Peyer's patch (tissue), 4 donors: ENCODE data around the gene SPOCK2. TPM values are rescaled to one million over a fixed set of nuclear protein-coding genes. Genes with fewer than 3 reads are reported as not detected.
"Not testable (repeated sequence)": the region's sequence is repeated elsewhere in the genome, so short reads cannot be mapped to it uniquely, and the experiment has no call there.

ENCODE experiments used
- DNase-seq, 3 donors: peaks; one replicate each; pipeline ENCODE4 v3.0.0-alpha.2; 2017 to 2019
- H3K27ac ChIP-seq, 4 donors: fragments of 200-600 bp; sonication (generic); one replicate each; pipeline ENCODE4 v1.5.1; 2016 to 2019
- H3K27me3 ChIP-seq, 2 donors: fragments of 200-600 bp; sonication (generic); one replicate each; pipeline ENCODE4 v1.5.1; 2019
- H3K36me3 ChIP-seq, 3 donors: fragments of 200-600 bp; sonication (generic); one replicate each; pipeline ENCODE4 v1.5.1; 2016 to 2019
- H3K4me1 ChIP-seq, 4 donors: fragments of 200-600 bp; sonication (generic); one replicate each; pipeline ENCODE4 v1.5.1; 2016 to 2019
- H3K4me3 ChIP-seq, 4 donors: fragments of 200-600 bp; sonication (generic); 1 replicate in 3 of 4; 2 replicates in 1 of 4; pipeline ENCODE4 v1.5.1; 2016 to 2019; ENCODE audit warnings: mild to moderate bottlenecking in 1 of 4
- H3K9me3 ChIP-seq, 4 donors: fragments of 200-600 bp; sonication (generic); one replicate each; pipeline ENCODE4 v1.5.1; 2016 to 2019; ENCODE audit warnings: mild to moderate bottlenecking in 1 of 4
- POLR2A ChIP-seq, 2 donors: fragments of 450-650 bp; IDR thresholded peaks; one replicate each; pipeline ENCODE4 v1.5.1; 2017; ENCODE audit warnings: antibody characterized with exemption in 2 of 2, mild to moderate bottlenecking in 2 of 2, moderate library complexity in 2 of 2
- total RNA-seq, 4 donors: library from RNA; depleted of rRNA; stranded (reverse); fragments of >200 nt; gene quantifications; one replicate each; pipeline ENCODE4 v1.1.0, GENCODE V29; 2016
- TF ChIP-seq, protein P1 (sequence below), 6 experiments: fragments of 450-650 bp in 4 of 6; fragments of 200-600 bp in 2 of 6; sonication (generic) in 1 of 6; IDR thresholded peaks; one replicate each; pipeline ENCODE4 v1.5.1; 2017 to 2019; ENCODE audit warnings: antibody characterized with exemption in 6 of 6, mild to moderate bottlenecking in 3 of 6, moderate library complexity in 1 of 6

SPOCK2 gene
- total RNA-seq, 4 donors from 2014 or later: 8.3 to 54.5 (median 11.4) TPM

- H3K36me3 ChIP-seq: no peaks in the 10 kb centered on the region
- no peak for DNase-seq
- no peak for TF ChIP-seq POLR2A (IDR thresholded peaks at IDR 0.05)
- TF ChIP-seq, protein P1, sequence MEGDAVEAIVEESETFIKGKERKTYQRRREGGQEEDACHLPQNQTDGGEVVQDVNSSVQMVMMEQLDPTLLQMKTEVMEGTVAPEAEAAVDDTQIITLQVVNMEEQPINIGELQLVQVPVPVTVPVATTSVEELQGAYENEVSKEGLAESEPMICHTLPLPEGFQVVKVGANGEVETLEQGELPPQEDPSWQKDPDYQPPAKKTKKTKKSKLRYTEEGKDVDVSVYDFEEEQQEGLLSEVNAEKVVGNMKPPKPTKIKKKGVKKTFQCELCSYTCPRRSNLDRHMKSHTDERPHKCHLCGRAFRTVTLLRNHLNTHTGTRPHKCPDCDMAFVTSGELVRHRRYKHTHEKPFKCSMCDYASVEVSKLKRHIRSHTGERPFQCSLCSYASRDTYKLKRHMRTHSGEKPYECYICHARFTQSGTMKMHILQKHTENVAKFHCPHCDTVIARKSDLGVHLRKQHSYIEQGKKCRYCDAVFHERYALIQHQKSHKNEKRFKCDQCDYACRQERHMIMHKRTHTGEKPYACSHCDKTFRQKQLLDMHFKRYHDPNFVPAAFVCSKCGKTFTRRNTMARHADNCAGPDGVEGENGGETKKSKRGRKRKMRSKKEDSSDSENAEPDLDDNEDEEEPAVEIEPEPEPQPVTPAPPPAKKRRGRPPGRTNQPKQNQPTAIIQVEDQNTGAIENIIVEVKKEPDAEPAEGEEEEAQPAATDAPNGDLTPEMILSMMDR (IDR thresholded peaks at IDR 0.05): no peak
- H3K4me3 ChIP-seq: no peak overlapping the region
- H3K4me1 ChIP-seq: no peaks in the 10 kb centered on the region
- no peaks in the 10 kb centered on the region for H3K9me3 ChIP-seq
- no peaks in the 10 kb centered on the region for H3K27me3 ChIP-seq
- no peak overlapping the region for H3K27ac ChIP-seq
These were observed 49.8 kb downstream of the SPOCK2 start for GRCh38 chr10:72038458-72039001.

- Histone ChIP-seq H3K36me3 (no peaks in the 10 kb centered on the region), H3K9me3 (no peaks in the 10 kb centered on the region), H3K27me3 (no peaks in the 10 kb centered on the region), H3K4me3 (no peak overlapping the region), H3K4me1 (no peaks in the 10 kb centered on the region), H3K27ac (no peak overlapping the region)
- TF ChIP-seq, protein P1 (IDR thresholded peaks at IDR 0.05): no peak
- no peak for TF ChIP-seq POLR2A (IDR thresholded peaks at IDR 0.05)
- no peak for DNase-seq
These were observed 50.5 kb downstream of the SPOCK2 start for GRCh38 chr10:72037811-72038210.

DNA sequence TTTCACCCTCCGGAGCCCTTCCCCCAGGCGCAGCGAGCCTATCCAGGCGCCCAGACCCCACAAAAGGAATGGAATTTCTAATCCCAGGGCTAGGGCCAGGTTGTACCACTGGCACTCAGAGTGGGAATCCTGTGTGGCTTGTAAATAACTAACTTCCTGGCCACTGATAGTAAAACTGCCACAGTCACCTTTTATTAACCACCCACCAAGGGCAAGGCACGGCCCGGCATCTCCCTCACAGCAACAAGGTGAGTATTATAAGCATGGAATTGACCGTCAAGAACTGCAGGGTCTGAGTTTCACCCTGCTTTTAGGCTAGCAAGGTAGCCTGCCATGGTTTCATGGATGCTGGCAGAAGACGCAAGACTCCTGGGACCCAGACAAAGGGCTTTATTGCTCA is 51.1 kb downstream of the SPOCK2 start:
- TF ChIP-seq POLR2A (IDR thresholded peaks at IDR 0.05): no peak
- TF ChIP-seq, protein P1 (IDR thresholded peaks at IDR 0.05): no peak
- H3K9me3 ChIP-seq: no peaks in the 10 kb centered on the region
- H3K36me3 ChIP-seq: no peaks in the 10 kb centered on the region
- no peak overlapping the region for H3K4me3 ChIP-seq
- DNase-seq: no peak
- H3K27ac ChIP-seq: no peak overlapping the region
- H3K27me3 ChIP-seq: no peaks in the 10 kb centered on the region
- H3K4me1 ChIP-seq: no peaks in the 10 kb centered on the region

DNA sequence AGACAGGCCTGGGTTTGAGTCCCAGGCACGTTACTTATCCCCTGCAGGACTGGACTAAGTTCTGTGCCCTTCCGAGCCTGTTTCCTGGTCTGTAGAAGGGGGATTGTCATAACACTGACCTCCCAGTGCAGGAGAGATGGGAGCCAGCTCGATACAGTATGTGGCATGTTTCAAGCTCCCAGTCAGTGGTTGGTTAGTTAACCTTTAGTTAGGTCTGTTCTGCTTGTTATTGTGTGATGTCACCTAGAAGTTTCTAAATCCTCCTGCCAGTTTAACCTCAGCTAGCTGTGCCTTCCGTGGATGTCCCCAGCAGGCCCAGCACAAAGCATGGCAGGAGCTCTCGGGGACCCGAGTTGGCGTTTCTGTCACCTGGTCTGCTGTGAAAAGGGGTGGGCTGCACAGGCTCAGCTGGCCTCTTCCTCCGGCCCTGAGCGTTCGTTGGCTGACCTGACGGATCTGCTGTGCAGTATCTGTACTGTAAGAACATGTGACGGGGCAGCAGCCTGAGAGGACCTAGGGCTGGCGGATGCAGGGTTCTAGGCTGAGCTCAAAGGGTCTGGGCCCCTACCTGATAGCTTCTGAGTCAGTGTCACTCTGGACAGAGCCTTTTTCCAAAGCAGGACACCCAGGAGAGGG is 53.0 kb downstream of the SPOCK2 start:
- no peak for TF ChIP-seq POLR2A (IDR thresholded peaks at IDR 0.05)
- TF ChIP-seq, protein P1 (IDR thresholded peaks at IDR 0.05): no peak
- H3K27ac ChIP-seq: no peak overlapping the region

GRCh38 chr10:72034761-72035160 is 53.6 kb downstream of the SPOCK2 start:
- Histone ChIP-seq H3K36me3 (no peaks in the 10 kb centered on the region), H3K27me3 (no peaks in the 10 kb centered on the region), H3K27ac (no peak overlapping the region), H3K9me3 (no peaks in the 10 kb centered on the region), H3K4me1 (no peaks in the 10 kb centered on the region), H3K4me3 (no peak overlapping the region)
- DNase-seq: no peak
- no peak for TF ChIP-seq POLR2A (IDR thresholded peaks at IDR 0.05)

More for the DNA sequence above, 53.0 kb downstream of the SPOCK2 start:
- Histone ChIP-seq H3K36me3 (no peaks in the 10 kb centered on the region), H3K4me3 (no peak overlapping the region), H3K27me3 (no peaks in the 10 kb centered on the region), H3K4me1 (no peaks in the 10 kb centered on the region), H3K9me3 (no peaks in the 10 kb centered on the region)
- no peak for DNase-seq

DNA sequence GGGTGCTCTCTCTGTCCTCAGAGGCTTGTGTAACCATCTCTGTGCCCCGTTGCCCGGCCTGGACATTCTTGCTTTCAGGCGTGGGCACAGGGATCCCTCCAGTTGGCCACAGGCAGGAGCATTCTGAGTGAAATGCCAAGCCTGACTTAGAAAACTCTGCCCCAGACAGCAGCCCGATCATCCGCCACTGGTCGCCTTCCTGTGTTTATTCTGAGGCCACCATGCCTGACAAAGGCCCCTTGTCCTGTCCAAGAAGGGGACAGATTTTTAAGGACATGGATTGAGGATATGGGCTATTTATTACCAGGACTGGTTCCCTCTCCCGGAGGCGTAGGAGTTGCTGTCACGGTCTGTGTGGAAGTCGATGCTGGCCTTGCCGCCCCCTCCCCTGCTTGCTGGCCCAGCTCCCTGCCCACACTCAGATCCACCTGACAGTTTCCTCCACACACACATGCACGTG is 54.3 kb downstream of the SPOCK2 start:
- Histone ChIP-seq H3K4me1 (no peaks in the 10 kb centered on the region), H3K27me3 (no peaks in the 10 kb centered on the region), H3K9me3 (no peaks in the 10 kb centered on the region), H3K4me3 (no peak overlapping the region), H3K36me3 (no peaks in the 10 kb centered on the region), H3K27ac (no peak overlapping the region)
- no peak for DNase-seq
- TF ChIP-seq, protein P1 (IDR thresholded peaks at IDR 0.05): no peak
- TF ChIP-seq POLR2A (IDR thresholded peaks at IDR 0.05): no peak

DNA sequence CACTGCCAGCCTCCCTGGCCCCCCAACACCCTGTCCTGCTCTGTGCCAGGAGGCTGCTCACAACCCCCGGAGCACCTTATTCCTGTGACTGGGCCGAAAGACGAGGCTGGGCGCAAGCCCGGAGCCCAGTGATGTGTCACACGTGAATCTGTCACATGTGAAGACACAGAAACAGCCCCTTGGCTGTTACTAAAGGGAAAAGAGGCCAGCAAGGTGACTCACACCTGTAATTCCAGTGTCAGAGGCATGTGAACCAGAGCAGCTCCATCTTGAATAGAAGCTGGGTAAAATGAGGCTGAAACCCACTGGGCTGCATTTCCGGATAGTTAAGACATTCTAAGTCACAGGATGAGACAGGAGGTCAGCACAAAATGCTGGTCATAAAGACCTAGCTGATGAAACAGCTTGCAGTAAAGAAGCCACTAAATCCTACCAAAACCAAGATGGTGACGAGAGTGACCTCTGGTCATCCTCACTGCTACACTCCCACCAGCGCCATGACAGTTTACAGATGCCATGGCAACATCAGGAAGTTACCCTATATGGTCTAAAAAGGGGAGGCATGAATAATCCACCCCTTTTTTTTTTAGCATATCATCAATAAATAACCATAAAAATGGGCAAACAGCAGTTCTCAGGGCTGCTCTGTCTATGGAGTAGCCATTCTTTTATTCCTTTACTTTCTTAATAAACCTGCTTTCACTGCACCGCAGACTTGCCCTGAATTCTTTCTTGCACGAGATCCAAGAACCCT is 55.8 kb downstream of the SPOCK2 start:
- not testable (repeated sequence) for DNase-seq, H3K9me3 ChIP-seq, H3K27me3 ChIP-seq, H3K27ac ChIP-seq, H3K4me3 ChIP-seq, H3K36me3 ChIP-seq, H3K4me1 ChIP-seq
